Prostate gland (tissue), 2 donors: Measurements from ENCODE around the gene PTPN14.

Source experiments
- POLR2A ChIP-seq: fragments of 450-650 bp; IDR thresholded peaks from one replicate; pipeline ENCODE4 v1.6.1; 2016; ENCODE audit warnings: antibody characterized with exemption, mild to moderate bottlenecking
- POLR2AphosphoS5 ChIP-seq: sonication (generic); formaldehyde crosslinking; IDR thresholded peaks from one replicate; pipeline ENCODE4 v1.6.1; 2017; ENCODE audit warnings: antibody characterized with exemption
- TF ChIP-seq, protein P1 (sequence below), 4 experiments: fragments of 200-600 bp in 2 of 4; fragments of 450-650 bp in 2 of 4; sonication (generic) in 2 of 4; IDR thresholded peaks; 1 replicate in 3 of 4; 2 replicates in 1 of 4; pipeline ENCODE4 v1.5.1; 2016 to 2019; ENCODE audit warnings: antibody characterized with exemption in 4 of 4, mild to moderate bottlenecking in 2 of 4, moderate library complexity in 2 of 4

GRCh38 chr1:214306269-214306668 lies 245.1 kb downstream of the PTPN14 start:
- TF ChIP-seq POLR2A (no peak), POLR2AphosphoS5 (no peak)
- TF ChIP-seq, protein P1, sequence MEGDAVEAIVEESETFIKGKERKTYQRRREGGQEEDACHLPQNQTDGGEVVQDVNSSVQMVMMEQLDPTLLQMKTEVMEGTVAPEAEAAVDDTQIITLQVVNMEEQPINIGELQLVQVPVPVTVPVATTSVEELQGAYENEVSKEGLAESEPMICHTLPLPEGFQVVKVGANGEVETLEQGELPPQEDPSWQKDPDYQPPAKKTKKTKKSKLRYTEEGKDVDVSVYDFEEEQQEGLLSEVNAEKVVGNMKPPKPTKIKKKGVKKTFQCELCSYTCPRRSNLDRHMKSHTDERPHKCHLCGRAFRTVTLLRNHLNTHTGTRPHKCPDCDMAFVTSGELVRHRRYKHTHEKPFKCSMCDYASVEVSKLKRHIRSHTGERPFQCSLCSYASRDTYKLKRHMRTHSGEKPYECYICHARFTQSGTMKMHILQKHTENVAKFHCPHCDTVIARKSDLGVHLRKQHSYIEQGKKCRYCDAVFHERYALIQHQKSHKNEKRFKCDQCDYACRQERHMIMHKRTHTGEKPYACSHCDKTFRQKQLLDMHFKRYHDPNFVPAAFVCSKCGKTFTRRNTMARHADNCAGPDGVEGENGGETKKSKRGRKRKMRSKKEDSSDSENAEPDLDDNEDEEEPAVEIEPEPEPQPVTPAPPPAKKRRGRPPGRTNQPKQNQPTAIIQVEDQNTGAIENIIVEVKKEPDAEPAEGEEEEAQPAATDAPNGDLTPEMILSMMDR (IDR thresholded peaks at IDR 0.05), result no peak
